K562 (cell line): Measurements from ENCODE around the gene B3GNT7. TPM values are rescaled to one million over a fixed set of nuclear protein-coding genes. Genes with fewer than 3 reads are reported as not detected.

ENCODE experiments used
- MTF1 ChIP-seq: fragments of 250-450 bp; sonication (Bioruptor Pico); IDR thresholded peaks from 2 replicates; pipeline ENCODE4 v1.9.0; 2021; ENCODE audit warnings: moderate library complexity, mild to moderate bottlenecking, inconsistent platforms, borderline replicate concordance
- MYBL2 ChIP-seq, 2 experiments: fragments of 450-650 bp in 1 of 2; sonication (generic) in 1 of 2; formaldehyde crosslinking in 1 of 2; IDR thresholded peaks; 2 replicates each; pipeline versions ENCODE4 v1.6.1 to v1.8.1; 2017 to 2022; ENCODE audit warnings: borderline replicate concordance in 1 of 2, inconsistent platforms in 1 of 2, low read depth in 1 of 2, mild to moderate bottlenecking in 1 of 2, missing genetic modification reagents in 1 of 2, moderate library complexity in 1 of 2
- ZHX1 ChIP-seq: fragments of 150-350 bp; conservative IDR thresholded peaks from 2 replicates; pipeline ENCODE4 v1.6.1; 2014; ENCODE audit warnings: low read length
- ZNF583 ChIP-seq: fragments of 250-450 bp; sonication (Bioruptor Pico); IDR thresholded peaks from 2 replicates; pipeline ENCODE4 v1.4.0; 2020
- polyA plus RNA-seq, 8 experiments: library from polyadenylated mRNA; depleted of rRNA in 4 of 8; stranded (reverse) in 5 of 8; unstranded in 3 of 8; fragments of >200 nt; fragmentation: Nextera tagmentation in 2 of 8; fragmentation: Illumina TruSeq in 1 of 8; extraction: Ambion mirVana in 2 of 8; extraction: Trizol in 1 of 8; gene quantifications; 2 replicates each; pipeline versions ENCODE4 v1.2.1 to v1.2.3, GENCODE V29; 2011 to 2014; ENCODE audit warnings: inconsistent platforms in 1 of 8, missing spikeins in 1 of 8
- total RNA-seq, 7 experiments: library from RNA; depleted of rRNA in 6 of 7; stranded (reverse); fragments of >200 nt in 6 of 7; fragmentation: Illumina TruSeq in 2 of 7; extraction: Trizol in 2 of 7; gene quantifications; 2 replicates each; pipeline versions ENCODE4 v1.2.1 to v1.2.3, GENCODE V29; 2011 to 2021; ENCODE audit warnings: low replicate concordance in 1 of 7
- TF ChIP-seq, protein P1 (sequence below): IDR thresholded peaks from 3 replicates; pipeline ENCODE4 v1.6.1; 2011; ENCODE audit warnings: borderline replicate concordance, mild to moderate bottlenecking, moderate library complexity; ENCODE audit not compliant: insufficient read length; ENCODE audit errors: extremely low read depth

The B3GNT7 gene
- total and polyA plus RNA-seq, 9 of the 15 experiments (the other 6 are each of a cell fraction or from before 2014, with no cell fraction given), result 0.20 TPM; not detected in 8

GRCh38 chr2:231395188-231396057, at the start of gene B3GNT7 (continued):
- TF ChIP-seq ZHX1, result no peak
- TF ChIP-seq MYBL2 (IDR thresholded peaks at IDR 0.05; ENCODE audit: low read depth), result no peak
- TF ChIP-seq MYBL2 (CRISPR knock-in tag; IDR thresholded peaks at IDR 0.05; ENCODE audit: borderline replicate concordance), result no peak
- TF ChIP-seq MTF1 (CRISPR knock-in tag), result no peak
- no peak for TF ChIP-seq ZNF583 (CRISPR knock-in tag)
- TF ChIP-seq, protein P1, sequence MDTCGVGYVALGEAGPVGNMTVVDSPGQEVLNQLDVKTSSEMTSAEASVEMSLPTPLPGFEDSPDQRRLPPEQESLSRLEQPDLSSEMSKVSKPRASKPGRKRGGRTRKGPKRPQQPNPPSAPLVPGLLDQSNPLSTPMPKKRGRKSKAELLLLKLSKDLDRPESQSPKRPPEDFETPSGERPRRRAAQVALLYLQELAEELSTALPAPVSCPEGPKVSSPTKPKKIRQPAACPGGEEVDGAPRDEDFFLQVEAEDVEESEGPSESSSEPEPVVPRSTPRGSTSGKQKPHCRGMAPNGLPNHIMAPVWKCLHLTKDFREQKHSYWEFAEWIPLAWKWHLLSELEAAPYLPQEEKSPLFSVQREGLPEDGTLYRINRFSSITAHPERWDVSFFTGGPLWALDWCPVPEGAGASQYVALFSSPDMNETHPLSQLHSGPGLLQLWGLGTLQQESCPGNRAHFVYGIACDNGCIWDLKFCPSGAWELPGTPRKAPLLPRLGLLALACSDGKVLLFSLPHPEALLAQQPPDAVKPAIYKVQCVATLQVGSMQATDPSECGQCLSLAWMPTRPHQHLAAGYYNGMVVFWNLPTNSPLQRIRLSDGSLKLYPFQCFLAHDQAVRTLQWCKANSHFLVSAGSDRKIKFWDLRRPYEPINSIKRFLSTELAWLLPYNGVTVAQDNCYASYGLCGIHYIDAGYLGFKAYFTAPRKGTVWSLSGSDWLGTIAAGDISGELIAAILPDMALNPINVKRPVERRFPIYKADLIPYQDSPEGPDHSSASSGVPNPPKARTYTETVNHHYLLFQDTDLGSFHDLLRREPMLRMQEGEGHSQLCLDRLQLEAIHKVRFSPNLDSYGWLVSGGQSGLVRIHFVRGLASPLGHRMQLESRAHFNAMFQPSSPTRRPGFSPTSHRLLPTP, result no peak
- TF ChIP-seq, all 486 proteins: peak for 0
